Fibroblast of villous mesenchyme (primary cell): Measurements from ENCODE around the gene ASS1. TPM values are rescaled to one million over a fixed set of nuclear protein-coding genes. Genes with fewer than 3 reads are reported as not detected.
A peak's percentile ranks its signal among the peaks of the same experiment; 100 is the strongest.

Experiments used
- DNase-seq: peaks from one replicate; pipeline ENCODE4 v3.0.0-alpha.2; 2010; ENCODE audit warnings: low read depth
- H3K4me3 ChIP-seq: 2 replicates; pipeline ENCODE4 v1.5.1; 2011; ENCODE audit warnings: low read depth, mild to moderate bottlenecking, low read length
- total RNA-seq: library from RNA; depleted of rRNA; stranded (reverse); fragments of >200 nt; gene quantifications from 2 replicates; pipeline ENCODE4 v1.2.3, GENCODE V29; 2012
- TF ChIP-seq, protein P1 (sequence below): IDR thresholded peaks from 2 replicates; pipeline ENCODE4 v1.5.1; 2012; ENCODE audit warnings: low read depth, mild to moderate bottlenecking, low read length; ENCODE audit not compliant: insufficient read depth

The ASS1 gene
- total RNA-seq, 1 donor, result 230 TPM

- TF ChIP-seq, protein P1, sequence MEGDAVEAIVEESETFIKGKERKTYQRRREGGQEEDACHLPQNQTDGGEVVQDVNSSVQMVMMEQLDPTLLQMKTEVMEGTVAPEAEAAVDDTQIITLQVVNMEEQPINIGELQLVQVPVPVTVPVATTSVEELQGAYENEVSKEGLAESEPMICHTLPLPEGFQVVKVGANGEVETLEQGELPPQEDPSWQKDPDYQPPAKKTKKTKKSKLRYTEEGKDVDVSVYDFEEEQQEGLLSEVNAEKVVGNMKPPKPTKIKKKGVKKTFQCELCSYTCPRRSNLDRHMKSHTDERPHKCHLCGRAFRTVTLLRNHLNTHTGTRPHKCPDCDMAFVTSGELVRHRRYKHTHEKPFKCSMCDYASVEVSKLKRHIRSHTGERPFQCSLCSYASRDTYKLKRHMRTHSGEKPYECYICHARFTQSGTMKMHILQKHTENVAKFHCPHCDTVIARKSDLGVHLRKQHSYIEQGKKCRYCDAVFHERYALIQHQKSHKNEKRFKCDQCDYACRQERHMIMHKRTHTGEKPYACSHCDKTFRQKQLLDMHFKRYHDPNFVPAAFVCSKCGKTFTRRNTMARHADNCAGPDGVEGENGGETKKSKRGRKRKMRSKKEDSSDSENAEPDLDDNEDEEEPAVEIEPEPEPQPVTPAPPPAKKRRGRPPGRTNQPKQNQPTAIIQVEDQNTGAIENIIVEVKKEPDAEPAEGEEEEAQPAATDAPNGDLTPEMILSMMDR, result no peak
Observed at GRCh38 chr9:130479587-130479986, 34.8 kb downstream of the ASS1 start.

DNA sequence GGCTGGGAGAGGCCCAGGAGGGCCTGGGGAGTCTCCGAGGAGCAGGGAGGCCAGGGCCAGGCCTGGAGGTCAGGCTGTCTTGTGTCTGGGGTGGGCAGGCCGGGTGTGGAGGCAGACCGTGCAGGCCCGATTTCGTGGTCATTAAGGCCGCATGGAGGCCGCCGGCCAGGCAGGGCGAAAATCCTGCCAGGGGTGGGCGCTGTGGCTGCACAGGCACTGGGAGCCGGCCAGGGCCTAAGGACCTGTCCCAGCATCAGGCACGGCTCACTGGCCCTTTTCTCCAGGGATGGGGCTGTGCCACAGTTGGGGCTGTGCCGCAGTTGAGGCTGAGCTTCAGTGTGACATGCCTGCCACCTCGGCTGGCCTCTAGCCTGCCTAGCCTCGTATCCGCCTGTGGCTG, 35.9 kb downstream of the ASS1 start:
- TF ChIP-seq, protein P1, result peak; percentile 6
- DNase-seq, result no peak

More at GRCh38 chr9:130479587-130479986, 34.8 kb downstream of the ASS1 start:
- no peak for DNase-seq
- H3K4me3 ChIP-seq, result no peak overlapping the region

DNA sequence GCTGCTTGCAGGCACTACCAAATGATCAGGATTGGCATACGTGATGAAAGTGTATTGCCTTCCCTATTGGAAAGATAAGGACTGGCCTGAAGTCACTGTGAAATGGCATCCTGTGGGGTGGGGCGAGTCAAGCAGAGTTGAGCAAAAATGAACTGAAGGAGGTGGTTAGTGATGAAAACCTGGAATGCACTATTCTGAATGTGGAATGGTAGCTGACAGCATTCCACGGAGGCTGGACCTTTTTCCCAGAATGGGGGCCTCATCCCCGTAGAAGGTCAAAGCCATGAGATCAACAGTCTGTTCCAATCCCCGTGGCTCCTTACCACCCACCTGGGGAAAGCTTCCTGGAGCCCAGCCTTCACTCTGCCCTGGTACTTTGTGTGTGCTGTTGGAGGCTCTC, 37.7 kb downstream of the ASS1 start:
- H3K4me3 ChIP-seq, result no peak overlapping the region
- DNase-seq, result no peak
- TF ChIP-seq, protein P1, result no peak

More for the DNA sequence above, 35.9 kb downstream of the ASS1 start:
- no peak overlapping the region for H3K4me3 ChIP-seq

GRCh38 chr9:130483371-130483971, 38.7 kb downstream of the ASS1 start:
- TF ChIP-seq, protein P1, result no peak
- H3K4me3 ChIP-seq, result no peak overlapping the region
- no peak for DNase-seq

DNA sequence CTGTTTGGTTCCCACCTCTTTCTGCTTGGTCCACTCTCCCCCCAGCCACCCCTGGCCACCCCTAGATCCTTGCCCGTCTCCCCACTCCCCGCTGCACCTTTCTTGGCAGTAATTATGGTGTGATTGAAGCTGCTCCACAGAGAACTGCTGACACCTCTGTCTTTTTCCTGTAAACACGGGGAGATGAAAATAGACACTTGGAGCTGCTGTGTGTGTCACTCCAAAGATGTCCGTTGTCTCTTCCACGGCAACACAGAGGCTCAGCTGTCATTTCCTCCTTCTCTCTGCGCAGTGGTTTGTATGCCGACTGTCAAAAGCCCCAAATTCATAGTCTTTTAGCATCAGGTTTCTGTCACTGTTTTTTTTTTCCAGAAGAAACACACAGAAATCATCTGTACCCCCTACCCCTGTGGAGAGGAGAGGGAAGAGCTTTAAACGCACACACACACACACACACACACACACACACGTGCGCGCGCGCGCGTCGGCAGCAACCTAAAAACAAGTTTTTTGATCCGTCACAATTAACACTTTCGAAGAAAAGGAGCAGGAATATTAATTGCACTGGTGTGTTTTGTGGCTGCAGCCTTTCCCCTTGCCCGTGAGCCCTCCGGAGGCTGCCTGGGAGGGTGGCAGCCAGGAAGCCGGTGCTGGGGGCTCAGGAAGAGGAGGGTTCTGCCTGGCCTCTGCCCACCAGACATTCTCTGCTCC, 39.8 kb downstream of the ASS1 start:
- TF ChIP-seq, protein P1, result no peak
- no peak for DNase-seq
- no peak overlapping the region for H3K4me3 ChIP-seq

- H3K4me3 ChIP-seq, result no peak overlapping the region
- no peak for DNase-seq
- TF ChIP-seq, protein P1, result no peak
Observed at GRCh38 chr9:130486103-130486502, 41.3 kb downstream of the ASS1 start.
